Prostate gland (tissue), 2 donors: ENCODE data around the gene APOA5.
A peak's percentile ranks its signal among the peaks of the same experiment; 100 is the strongest.

ENCODE experiments used
- POLR2A ChIP-seq: fragments of 450-650 bp; IDR thresholded peaks from one replicate; pipeline ENCODE4 v1.6.1; 2016; ENCODE audit warnings: antibody characterized with exemption, mild to moderate bottlenecking
- POLR2AphosphoS5 ChIP-seq: sonication (generic); formaldehyde crosslinking; IDR thresholded peaks from one replicate; pipeline ENCODE4 v1.6.1; 2017; ENCODE audit warnings: antibody characterized with exemption
- TF ChIP-seq, protein P1 (sequence below), 4 experiments: fragments of 200-600 bp in 2 of 4; fragments of 450-650 bp in 2 of 4; sonication (generic) in 2 of 4; IDR thresholded peaks; 1 replicate in 3 of 4; 2 replicates in 1 of 4; pipeline ENCODE4 v1.5.1; 2016 to 2019; ENCODE audit warnings: antibody characterized with exemption in 4 of 4, mild to moderate bottlenecking in 2 of 4, moderate library complexity in 2 of 4

DNA sequence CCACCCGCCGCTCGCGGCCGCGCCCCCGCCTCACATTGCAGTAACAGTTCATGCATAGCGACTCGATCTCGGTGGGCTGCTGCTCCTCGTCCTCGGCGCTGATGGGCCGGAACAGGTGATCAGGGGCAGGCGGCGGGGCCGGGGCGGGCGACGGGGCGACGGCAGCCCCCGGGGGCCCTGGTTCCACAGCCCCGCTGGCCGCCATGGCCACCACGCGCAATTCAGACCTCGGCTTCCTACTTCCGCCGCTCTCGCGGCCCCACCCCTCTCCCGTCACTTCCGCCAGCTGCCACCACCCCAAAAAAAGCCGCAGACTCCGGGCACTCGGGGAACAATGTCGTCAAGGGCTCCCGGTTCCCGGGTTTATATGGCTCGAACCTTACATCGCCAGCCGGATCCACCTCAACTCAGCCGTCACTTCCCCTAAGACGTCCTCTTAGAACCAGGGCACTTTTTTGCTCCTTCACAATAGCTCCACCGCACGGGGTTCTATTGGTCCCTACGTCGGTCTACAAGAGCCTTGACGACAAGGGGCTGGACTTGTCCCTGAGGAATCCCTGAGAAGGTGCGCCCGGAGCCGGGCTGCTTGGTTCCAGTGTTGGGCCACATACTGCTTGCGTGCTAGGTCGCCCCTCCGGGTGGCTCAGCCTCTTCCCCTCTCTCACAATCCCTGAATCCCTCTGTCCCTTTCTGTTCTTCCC lies 3.7 kb downstream of the APOA5 start, which contains the start of gene ZPR1:
- TF ChIP-seq, protein P1, sequence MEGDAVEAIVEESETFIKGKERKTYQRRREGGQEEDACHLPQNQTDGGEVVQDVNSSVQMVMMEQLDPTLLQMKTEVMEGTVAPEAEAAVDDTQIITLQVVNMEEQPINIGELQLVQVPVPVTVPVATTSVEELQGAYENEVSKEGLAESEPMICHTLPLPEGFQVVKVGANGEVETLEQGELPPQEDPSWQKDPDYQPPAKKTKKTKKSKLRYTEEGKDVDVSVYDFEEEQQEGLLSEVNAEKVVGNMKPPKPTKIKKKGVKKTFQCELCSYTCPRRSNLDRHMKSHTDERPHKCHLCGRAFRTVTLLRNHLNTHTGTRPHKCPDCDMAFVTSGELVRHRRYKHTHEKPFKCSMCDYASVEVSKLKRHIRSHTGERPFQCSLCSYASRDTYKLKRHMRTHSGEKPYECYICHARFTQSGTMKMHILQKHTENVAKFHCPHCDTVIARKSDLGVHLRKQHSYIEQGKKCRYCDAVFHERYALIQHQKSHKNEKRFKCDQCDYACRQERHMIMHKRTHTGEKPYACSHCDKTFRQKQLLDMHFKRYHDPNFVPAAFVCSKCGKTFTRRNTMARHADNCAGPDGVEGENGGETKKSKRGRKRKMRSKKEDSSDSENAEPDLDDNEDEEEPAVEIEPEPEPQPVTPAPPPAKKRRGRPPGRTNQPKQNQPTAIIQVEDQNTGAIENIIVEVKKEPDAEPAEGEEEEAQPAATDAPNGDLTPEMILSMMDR (IDR thresholded peaks at IDR 0.05), result peak in 2 of 4 experiments; percentile 27 to 33
- peak; percentile 67 for TF ChIP-seq POLR2A
- peak; percentile 86 for TF ChIP-seq POLR2AphosphoS5
